Natural killer cell (primary cell): ENCODE measurements around the gene EEA1. TPM values are rescaled to one million over a fixed set of nuclear protein-coding genes. Genes with fewer than 3 reads are reported as not detected.

Experiments used
- ATAC-seq, 3 donors: fragments of 150-1000 bp in 2 of 3; fragments of 200-7000 bp in 1 of 3; cut with Tn5 transposase; 1 replicate in 1 of 3; 2 replicates in 2 of 3; pipeline ENCODE4 v1.10.0; 2021; ENCODE audit warnings: mild to moderate bottlenecking in 2 of 3, moderate library complexity in 2 of 3
- DNase-seq, 2 donors: peaks; one replicate each; pipeline versions ENCODE4 v3.0.0 to v3.0.0-alpha.2; 2013 to 2021; ENCODE audit warnings: mixed read lengths in 1 of 2
- H3K27ac ChIP-seq: one replicate; pipeline ENCODE4 v1.5.1; 2013; ENCODE audit warnings: mild to moderate bottlenecking, low read length
- H3K27me3 ChIP-seq: one replicate; pipeline ENCODE4 v1.6.1; 2013; ENCODE audit warnings: low read length; ENCODE audit not compliant: control insufficient read depth, insufficient read depth
- H3K36me3 ChIP-seq: one replicate; pipeline ENCODE4 v1.6.1; 2013; ENCODE audit warnings: low read length; ENCODE audit not compliant: control insufficient read depth, insufficient read depth
- H3K4me1 ChIP-seq: one replicate; pipeline ENCODE4 v1.6.1; 2013; ENCODE audit warnings: low read length; ENCODE audit not compliant: control insufficient read depth, insufficient read depth
- H3K4me3 ChIP-seq: one replicate; pipeline ENCODE4 v1.5.1; 2013; ENCODE audit warnings: low read length
- H3K9me3 ChIP-seq: one replicate; pipeline ENCODE4 v1.6.1; 2013; ENCODE audit warnings: low read length; ENCODE audit not compliant: control insufficient read depth, insufficient read depth
- H3K27ac Mint-ChIP-seq, 2 donors: one replicate each; pipeline ENCODE4 v1.8.0; 2022; ENCODE audit warnings: mild to moderate bottlenecking in 2 of 2, mixed read lengths in 2 of 2, moderate library complexity in 1 of 2
- H3K27me3 Mint-ChIP-seq, 2 donors: one replicate each; pipeline ENCODE4 v1.8.0; 2022; ENCODE audit warnings: low read depth in 2 of 2, mixed read lengths in 2 of 2
- H3K36me3 Mint-ChIP-seq: one replicate; pipeline ENCODE4 v1.8.0; 2022; ENCODE audit warnings: mixed read lengths
- H3K4me1 Mint-ChIP-seq, 2 donors: one replicate each; pipeline ENCODE4 v1.8.0; 2022; ENCODE audit warnings: mixed read lengths in 2 of 2
- H3K4me3 Mint-ChIP-seq: one replicate; pipeline ENCODE4 v1.8.0; 2022; ENCODE audit warnings: mild to moderate bottlenecking, moderate library complexity, mixed read lengths
- H3K9me3 Mint-ChIP-seq, 2 donors: one replicate each; pipeline ENCODE4 v1.8.0; 2022; ENCODE audit warnings: mixed read lengths in 2 of 2
- CTCF ChIP-seq: fragments of 200-600 bp; IDR thresholded peaks from one replicate; pipeline ENCODE4 v1.8.0; 2022; ENCODE audit warnings: antibody characterized with exemption
- whole genome bisulfite sequencing: methylation state at CpG from one replicate; pipeline ENCODE4 v1.1.7; 2013; ENCODE audit warnings: missing lambda C conversion rate; ENCODE audit not compliant: insufficient coverage; 5-methylcytosine and 5-hydroxymethylcytosine counted together
- intact Hi-C: fragments of 100-400 bp; cut with micrococcal nuclease; formaldehyde crosslinking; loops from one replicate; pipeline ENCODE4 v1.14.2; 2022
- total RNA-seq, 4 donors: library from RNA; stranded (reverse); fragments of 120-200 nt in 1 of 4; gene quantifications; one replicate each; pipeline versions ENCODE4 v1.2.3 to v1.2.4, GENCODE V29; 2013 to 2022

EEA1 gene
- total RNA-seq, 3 donors from 2014 or later (not counting 1 experiment from before 2014, with no cell fraction given), result 15.0 to 20.0 (median 15.0) TPM

GRCh38 chr12:92721656-92722055, 207.4 kb downstream of the EEA1 start:
- 67% methylated on average over 1 of the region's 1 CpG for WGBS
- H3K4me1 ChIP-seq, result no peaks in the 10 kb centered on the region
- Mint-ChIP-seq H3K27me3 (peaks cover 4 to 41% of the 10 kb centered on the region in 2 donors), H3K27ac (no peak overlapping the region), H3K4me3 (no peak overlapping the region), H3K4me1 (no peaks in the 10 kb centered on the region), H3K36me3 (peaks cover 13% of the 10 kb centered on the region), H3K9me3 (peaks cover 3 to 7% of the 10 kb centered on the region in 2 donors)
- DNase-seq (no peak), ATAC-seq (no peak)
- no peak overlapping the region for H3K4me3 ChIP-seq
- H3K27me3 ChIP-seq, result no peaks in the 10 kb centered on the region
- intact Hi-C loops, result no loop called here
- H3K27ac ChIP-seq, result no peak overlapping the region
- H3K9me3 ChIP-seq, result no peaks in the 10 kb centered on the region
- TF ChIP-seq CTCF, result no peak
- no peaks in the 10 kb centered on the region for H3K36me3 ChIP-seq

- no peaks in the 10 kb centered on the region for H3K4me1 Mint-ChIP-seq
- no peak overlapping the region for H3K4me3 Mint-ChIP-seq
- H3K27me3 Mint-ChIP-seq, result peaks cover 7 to 41% of the 10 kb centered on the region in 2 donors
- H3K9me3 Mint-ChIP-seq, result peaks cover 3 to 7% of the 10 kb centered on the region in 2 donors
- H3K4me1 ChIP-seq, result no peaks in the 10 kb centered on the region
- H3K36me3 ChIP-seq, result no peaks in the 10 kb centered on the region
- DNase-seq (no peak), ATAC-seq (no peak)
- no peak overlapping the region for H3K27ac ChIP-seq
- intact Hi-C loops, result no loop called here
- H3K36me3 Mint-ChIP-seq, result peaks cover 13% of the 10 kb centered on the region
- no peak overlapping the region for H3K4me3 ChIP-seq
- 88% methylated on average over 8 of the region's 8 CpGs for WGBS
- TF ChIP-seq CTCF, result no peak
- no peaks in the 10 kb centered on the region for H3K9me3 ChIP-seq
- no peak overlapping the region for H3K27ac Mint-ChIP-seq
- no peaks in the 10 kb centered on the region for H3K27me3 ChIP-seq
These were observed 208.0 kb downstream of the EEA1 start for GRCh38 chr12:92721130-92721529.

Other genes starting within 250 kb of the EEA1 start
- under 1 TPM in 2 of 3 donors, not detected in 1; 0.16 to 0.63 TPM for gene PLEKHG7, start 226.3 kb downstream of the EEA1 start, total RNA-seq